ENCODE results near the gene SURF2.

GRCh38 chr9:133401588-133401987 lies 45.2 kb downstream of the SURF2 start:
- TF ChIP-seq, protein P1, sequence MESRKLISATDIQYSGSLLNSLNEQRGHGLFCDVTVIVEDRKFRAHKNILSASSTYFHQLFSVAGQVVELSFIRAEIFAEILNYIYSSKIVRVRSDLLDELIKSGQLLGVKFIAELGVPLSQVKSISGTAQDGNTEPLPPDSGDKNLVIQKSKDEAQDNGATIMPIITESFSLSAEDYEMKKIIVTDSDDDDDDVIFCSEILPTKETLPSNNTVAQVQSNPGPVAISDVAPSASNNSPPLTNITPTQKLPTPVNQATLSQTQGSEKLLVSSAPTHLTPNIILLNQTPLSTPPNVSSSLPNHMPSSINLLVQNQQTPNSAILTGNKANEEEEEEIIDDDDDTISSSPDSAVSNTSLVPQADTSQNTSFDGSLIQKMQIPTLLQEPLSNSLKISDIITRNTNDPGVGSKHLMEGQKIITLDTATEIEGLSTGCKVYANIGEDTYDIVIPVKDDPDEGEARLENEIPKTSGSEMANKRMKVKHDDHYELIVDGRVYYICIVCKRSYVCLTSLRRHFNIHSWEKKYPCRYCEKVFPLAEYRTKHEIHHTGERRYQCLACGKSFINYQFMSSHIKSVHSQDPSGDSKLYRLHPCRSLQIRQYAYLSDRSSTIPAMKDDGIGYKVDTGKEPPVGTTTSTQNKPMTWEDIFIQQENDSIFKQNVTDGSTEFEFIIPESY (IDR thresholded peaks at IDR 0.05; ENCODE audit: extremely low read depth, insufficient replicate concordance, low read length) = no peak
- TF ChIP-seq POLR2A (IDR thresholded peaks at IDR 0.05; ENCODE audit: borderline replicate concordance, extremely low read depth, insufficient read depth, insufficient read length) (no peak), SIN3A (IDR thresholded peaks at IDR 0.05; ENCODE audit: low read depth) (no peak), EZH2 (IDR thresholded peaks at IDR 0.05) (no peak), CTCF (IDR thresholded peaks at IDR 0.05 in 2 of 3, conservative IDR thresholded peaks at IDR 0.05 in 1 of 3; ENCODE audit: borderline replicate concordance in 1 of 3, insufficient read depth in 1 of 3, low read depth in 2 of 3, low read length in 2 of 3) (no peak), REST (IDR thresholded peaks at IDR 0.05; ENCODE audit: low read depth) (no peak), POLR2AphosphoS5 (IDR thresholded peaks at IDR 0.05; ENCODE audit: low read depth, low read length) (no peak), MAX (IDR thresholded peaks at IDR 0.05) (no peak), TCF7L2 (IDR thresholded peaks at IDR 0.05; ENCODE audit: borderline replicate concordance, extremely low read depth, insufficient read depth, insufficient read length) (no peak), ZNF274 (IDR thresholded peaks at IDR 0.05; ENCODE audit: low read depth, low read length) (no peak), EZH2phosphoT487 (IDR thresholded peaks at IDR 0.05; ENCODE audit: borderline replicate concordance) (no peak), JUND (IDR thresholded peaks at IDR 0.05) (no peak), RAD21 (IDR thresholded peaks at IDR 0.05; ENCODE audit: low read depth) (no peak)
